Upper lobe of right lung (tissue), 1 donor: ENCODE measurements around the gene TNNT2. TPM values are rescaled to one million over a fixed set of nuclear protein-coding genes. Genes with fewer than 3 reads are reported as not detected.
A peak's percentile ranks its signal among the peaks of the same experiment; 100 is the strongest.

Source experiments
- ATAC-seq: fragments of 200-7000 bp; cut with Tn5 transposase; one replicate; pipeline ENCODE4 v1.9.1; 2020; ENCODE audit warnings: mild to moderate bottlenecking, moderate library complexity
- DNase-seq: peaks from one replicate; pipeline ENCODE4 v3.0.0-alpha.2; 2020
- H3K27ac ChIP-seq: fragments of 200-600 bp; one replicate; pipeline ENCODE4 v1.8.0; 2022
- H3K27me3 ChIP-seq: fragments of 200-600 bp; one replicate; pipeline ENCODE4 v1.8.0; 2022; ENCODE audit warnings: mild to moderate bottlenecking
- H3K36me3 ChIP-seq: fragments of 200-600 bp; one replicate; pipeline ENCODE4 v1.8.0; 2022
- H3K4me1 ChIP-seq: fragments of 200-600 bp; one replicate; pipeline ENCODE4 v1.8.0; 2022
- H3K4me3 ChIP-seq: fragments of 200-600 bp; one replicate; pipeline ENCODE4 v1.8.0; 2022; ENCODE audit warnings: mild to moderate bottlenecking
- H3K9me3 ChIP-seq: fragments of 200-600 bp; one replicate; pipeline ENCODE4 v1.8.0; 2022
- intact Hi-C: fragments of 100-400 bp; cut with DNase I; formaldehyde crosslinking; loops from one replicate; pipeline ENCODE4 v1.11.0; 2022
- total RNA-seq: library from RNA; stranded (reverse); fragmentation: NEBNext Ultra II Directional; extraction: Animal tissue kit (Norgen Biotek cat#: 25700); gene quantifications from one replicate; pipeline ENCODE4 v1.2.1, GENCODE V29; 2021
- TF ChIP-seq, protein P1 (sequence below): fragments of 200-600 bp; IDR thresholded peaks from one replicate; pipeline ENCODE4 v1.8.0; 2022; ENCODE audit warnings: antibody characterized with exemption
- donor health status: DM: no; HTN: yes; CAD: no; lungs with severe emphysema.

The TNNT2 gene
- total RNA-seq, 1 donor from 2014 or later, result 6.4 TPM

DNA sequence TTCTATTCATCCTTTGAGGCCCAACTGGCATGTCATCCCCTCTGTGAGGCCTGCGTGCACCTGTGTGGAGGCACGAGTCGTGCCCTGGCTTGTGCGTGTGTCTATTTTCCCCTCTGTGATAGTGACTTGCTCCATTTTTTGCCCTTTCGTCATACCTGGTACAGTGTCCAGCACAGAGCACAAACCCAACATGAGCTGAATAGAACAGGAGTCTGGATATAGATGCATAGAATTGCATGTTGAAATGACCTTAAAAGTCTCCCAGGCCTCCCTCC lies 32.5 kb downstream of the TNNT2 start:
- Histone ChIP-seq H3K27ac (no peak overlapping the region), H3K4me3 (no peak overlapping the region), H3K36me3 (no peaks in the 10 kb centered on the region), H3K4me1 (no peaks in the 10 kb centered on the region), H3K9me3 (no peaks in the 10 kb centered on the region), H3K27me3 (no peaks in the 10 kb centered on the region)
- TF ChIP-seq, protein P1, sequence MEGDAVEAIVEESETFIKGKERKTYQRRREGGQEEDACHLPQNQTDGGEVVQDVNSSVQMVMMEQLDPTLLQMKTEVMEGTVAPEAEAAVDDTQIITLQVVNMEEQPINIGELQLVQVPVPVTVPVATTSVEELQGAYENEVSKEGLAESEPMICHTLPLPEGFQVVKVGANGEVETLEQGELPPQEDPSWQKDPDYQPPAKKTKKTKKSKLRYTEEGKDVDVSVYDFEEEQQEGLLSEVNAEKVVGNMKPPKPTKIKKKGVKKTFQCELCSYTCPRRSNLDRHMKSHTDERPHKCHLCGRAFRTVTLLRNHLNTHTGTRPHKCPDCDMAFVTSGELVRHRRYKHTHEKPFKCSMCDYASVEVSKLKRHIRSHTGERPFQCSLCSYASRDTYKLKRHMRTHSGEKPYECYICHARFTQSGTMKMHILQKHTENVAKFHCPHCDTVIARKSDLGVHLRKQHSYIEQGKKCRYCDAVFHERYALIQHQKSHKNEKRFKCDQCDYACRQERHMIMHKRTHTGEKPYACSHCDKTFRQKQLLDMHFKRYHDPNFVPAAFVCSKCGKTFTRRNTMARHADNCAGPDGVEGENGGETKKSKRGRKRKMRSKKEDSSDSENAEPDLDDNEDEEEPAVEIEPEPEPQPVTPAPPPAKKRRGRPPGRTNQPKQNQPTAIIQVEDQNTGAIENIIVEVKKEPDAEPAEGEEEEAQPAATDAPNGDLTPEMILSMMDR, result no peak
- no peak for ATAC-seq
- intact Hi-C loops, result no loop called here
- DNase-seq, result peak; percentile 26

DNA sequence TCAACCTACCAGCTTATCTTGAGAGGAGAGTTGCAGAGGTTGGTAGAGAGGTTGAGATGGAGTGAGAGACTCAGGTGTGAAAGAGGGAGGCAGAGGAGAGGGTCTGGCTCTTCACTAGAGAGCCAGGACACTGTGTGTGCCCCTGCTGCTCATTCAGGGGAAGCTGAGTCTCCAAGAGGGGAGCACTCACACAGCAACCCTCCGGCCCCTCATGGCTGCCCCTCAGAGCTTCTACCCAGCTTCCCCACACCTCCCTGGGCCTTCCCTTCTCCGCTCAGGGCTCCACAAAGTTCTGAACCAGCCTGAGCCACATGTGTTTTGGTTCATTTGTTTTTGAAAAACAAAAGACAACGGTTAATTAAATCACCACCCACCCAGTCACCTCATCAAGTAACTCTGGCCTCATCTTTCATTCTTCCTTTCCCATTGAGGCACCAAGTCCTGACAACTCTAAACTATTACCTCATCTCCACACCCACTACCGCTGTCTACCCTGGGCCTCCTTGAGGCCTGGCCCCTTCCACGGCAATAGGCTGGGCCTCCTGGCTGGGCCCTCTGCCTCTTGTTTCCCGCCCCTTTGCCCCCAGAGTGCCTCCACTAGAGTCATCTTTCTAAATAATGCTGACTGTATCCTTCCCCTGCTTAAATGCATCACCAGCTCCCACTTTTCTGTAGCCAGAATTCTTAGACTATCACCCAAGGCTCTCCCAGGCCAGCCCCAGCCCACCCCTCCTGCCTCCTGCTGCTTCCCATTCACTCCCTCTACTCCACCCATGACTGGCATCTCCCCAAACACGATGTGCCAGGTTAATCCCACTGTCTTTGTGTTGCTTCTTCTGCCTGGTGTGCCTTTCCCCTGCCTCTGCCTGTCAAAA lies 33.0 kb downstream of the TNNT2 start:
- H3K36me3 ChIP-seq, result no peaks in the 10 kb centered on the region
- H3K9me3 ChIP-seq, result no peaks in the 10 kb centered on the region
- H3K27me3 ChIP-seq, result no peaks in the 10 kb centered on the region
- DNase-seq (peak; percentile 57), ATAC-seq (no peak)
- H3K4me3 ChIP-seq, result no peak overlapping the region
- no peak overlapping the region for H3K27ac ChIP-seq
- TF ChIP-seq, protein P1, result no peak
- H3K4me1 ChIP-seq, result no peaks in the 10 kb centered on the region
- intact Hi-C loops, result no loop called here

DNA sequence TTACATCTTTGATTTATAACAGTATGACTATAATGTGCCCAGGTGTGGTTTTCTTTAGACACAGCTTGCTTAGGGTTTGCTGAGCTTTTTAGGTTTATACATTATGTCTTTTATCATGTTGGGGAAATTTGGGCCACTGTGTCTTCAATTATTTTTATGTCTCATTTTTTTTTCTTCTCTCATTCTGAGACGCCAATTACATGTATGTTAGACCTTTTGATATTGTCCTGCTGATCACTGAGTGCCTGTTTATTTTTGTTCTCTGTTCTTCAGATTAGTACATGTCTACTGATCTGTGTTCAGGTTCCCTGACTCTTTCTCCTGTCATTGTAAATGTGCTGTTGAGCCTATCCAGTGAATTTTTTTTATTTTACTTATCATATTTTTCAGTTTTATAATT lies 36.1 kb downstream of the TNNT2 start:
- H3K36me3 ChIP-seq, result no peaks in the 10 kb centered on the region
- no peaks in the 10 kb centered on the region for H3K9me3 ChIP-seq
- H3K27me3 ChIP-seq, result no peaks in the 10 kb centered on the region
- H3K27ac ChIP-seq, result no peak overlapping the region
- TF ChIP-seq, protein P1, result no peak
- no peaks in the 10 kb centered on the region for H3K4me1 ChIP-seq
- ATAC-seq, result no peak
- DNase-seq, result no peak
- intact Hi-C loops, result no loop called here
- H3K4me3 ChIP-seq, result no peak overlapping the region

DNA sequence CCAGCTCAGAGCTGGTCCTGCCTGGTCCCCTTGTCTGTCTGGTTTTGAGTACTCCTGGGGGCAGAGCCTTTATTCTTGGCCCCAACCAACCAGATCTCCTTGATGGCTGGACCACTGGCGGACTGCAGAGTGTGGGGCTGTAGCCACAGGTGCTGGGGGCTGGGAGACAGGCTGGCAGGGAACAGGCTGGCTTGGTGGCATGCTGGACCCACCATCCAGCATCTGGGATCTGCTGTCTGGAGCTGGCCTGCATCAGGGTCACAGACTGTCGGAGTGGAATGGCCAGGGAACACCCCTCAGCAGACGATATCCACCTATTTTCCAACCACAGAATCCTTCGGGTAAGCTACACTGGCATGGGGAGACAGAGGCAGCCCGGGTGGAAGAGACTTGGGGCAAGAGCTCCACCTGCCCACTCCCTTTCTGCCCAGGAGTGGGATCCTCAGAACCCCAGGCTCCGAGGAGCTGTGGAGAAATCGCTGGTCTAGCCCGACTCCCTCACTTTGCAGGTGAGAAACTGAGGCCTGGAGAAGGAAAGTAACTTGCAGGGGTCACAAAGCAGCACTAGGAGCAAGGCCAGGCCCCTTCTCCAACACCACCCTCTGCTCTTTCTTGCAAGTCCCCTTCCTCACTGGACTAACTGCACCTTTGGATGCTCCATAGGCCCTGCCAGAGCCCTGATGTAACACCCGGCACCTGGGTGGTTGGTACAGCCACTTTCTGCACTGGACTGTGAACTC lies 40.6 kb downstream of the TNNT2 start:
- Histone ChIP-seq H3K27ac (no peak overlapping the region), H3K4me1 (no peaks in the 10 kb centered on the region), H3K4me3 (no peak overlapping the region), H3K36me3 (no peaks in the 10 kb centered on the region), H3K27me3 (no peaks in the 10 kb centered on the region), H3K9me3 (no peaks in the 10 kb centered on the region)
- TF ChIP-seq, protein P1, result no peak
- intact Hi-C loops, result no loop called here
- ATAC-seq (no peak), DNase-seq (peak; percentile 39)

DNA sequence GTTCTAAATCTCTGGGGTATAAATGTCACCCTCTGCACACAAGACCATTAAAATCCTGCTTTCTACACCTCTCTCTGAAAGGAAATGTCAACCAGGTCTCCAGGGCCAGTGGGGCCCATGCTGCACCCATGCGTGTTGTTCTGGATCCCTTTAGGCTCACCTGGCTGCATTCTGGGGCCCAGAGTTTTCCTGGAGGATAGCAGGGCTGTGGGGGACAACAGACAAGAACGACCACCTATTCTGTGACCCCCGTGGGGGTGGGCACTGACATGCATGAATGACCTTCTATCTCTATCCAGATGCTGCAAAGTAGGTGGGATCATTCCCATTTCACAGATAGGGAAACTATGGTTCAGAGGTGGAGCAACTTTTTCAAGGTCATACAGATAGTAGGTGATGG lies 41.6 kb downstream of the TNNT2 start:
- no peak overlapping the region for H3K4me3 ChIP-seq
- H3K9me3 ChIP-seq, result no peaks in the 10 kb centered on the region
- no peak for ATAC-seq
- no peak overlapping the region for H3K27ac ChIP-seq
- intact Hi-C loops, result no loop called here
- H3K27me3 ChIP-seq, result no peaks in the 10 kb centered on the region
- no peaks in the 10 kb centered on the region for H3K36me3 ChIP-seq
- H3K4me1 ChIP-seq, result no peaks in the 10 kb centered on the region
- no peak for DNase-seq
- TF ChIP-seq, protein P1, result no peak
